Activated CD8-positive, alpha-beta T cell treated with anti-CD3 and anti-CD28 coated beads for 36 hours (primary cell): ENCODE measurements around the gene ASB16. TPM values are rescaled to one million over a fixed set of nuclear protein-coding genes. Genes with fewer than 3 reads are reported as not detected.
"Not testable (repeated sequence)": the region's sequence is repeated elsewhere in the genome, so short reads cannot be mapped to it uniquely, and the experiment has no call there.

Experiments
- ATAC-seq: fragments of 200-7000 bp; cut with Tn5 transposase; one replicate; pipeline ENCODE4 v1.10.0; 2021; ENCODE audit warnings: mild to moderate bottlenecking, moderate library complexity
- CTCF ChIA-PET: fragments of 350-600 bp; sonication (Branson Sonifier 250); formaldehyde crosslinking; loops from one replicate; lab custom pipeline; 2021; ENCODE audit warnings: antibody characterized with exemption; lab: Charles Lee
- POLR2A ChIA-PET: fragments of 350-600 bp; sonication (Branson Sonifier 250); formaldehyde crosslinking; loops from one replicate; lab custom pipeline; 2021; ENCODE audit warnings: antibody characterized with exemption; lab: Charles Lee
- DNase-seq: peaks from one replicate; pipeline ENCODE4 v3.0.0-alpha.2; 2020
- H3K27ac Mint-ChIP-seq: one replicate; pipeline ENCODE4 v1.8.0; 2021; ENCODE audit warnings: mild to moderate bottlenecking, mixed read lengths
- H3K27me3 Mint-ChIP-seq: one replicate; pipeline ENCODE4 v1.8.0; 2021; ENCODE audit warnings: mixed read lengths
- H3K36me3 Mint-ChIP-seq: one replicate; pipeline ENCODE4 v1.8.0; 2021; ENCODE audit warnings: low read depth, mixed read lengths
- H3K4me1 Mint-ChIP-seq: one replicate; pipeline ENCODE4 v1.8.0; 2021; ENCODE audit warnings: low read depth, mixed read lengths
- H3K4me3 Mint-ChIP-seq: one replicate; pipeline ENCODE4 v1.8.0; 2021; ENCODE audit warnings: mild to moderate bottlenecking, moderate library complexity, mixed read lengths
- H3K9me3 Mint-ChIP-seq: one replicate; pipeline ENCODE4 v1.8.0; 2021; ENCODE audit warnings: mixed read lengths
- CTCF ChIP-seq: fragments of 200-600 bp; IDR thresholded peaks from one replicate; pipeline ENCODE4 v1.8.0; 2022; ENCODE audit warnings: antibody characterized with exemption, mild to moderate bottlenecking
- intact Hi-C: fragments of 100-400 bp; cut with micrococcal nuclease; formaldehyde crosslinking; loops from one replicate; pipeline ENCODE4 v1.10.0; 2022
- total RNA-seq, 2 experiments: library from RNA; stranded (reverse); gene quantifications; one replicate each; pipeline ENCODE4 v1.2.3, GENCODE V29; 2021

Gene ASB16
- total RNA-seq, 2 experiments from 2014 or later, result 0.18 to 0.27 TPM

- intact Hi-C loops, result no loop called here
- Mint-ChIP-seq H3K4me1 (peaks cover 6% of the 10 kb centered on the region), H3K9me3 (no peaks in the 10 kb centered on the region), H3K36me3 (peaks cover 29% of the 10 kb centered on the region), H3K27me3 (no peaks in the 10 kb centered on the region), H3K27ac (no peak overlapping the region), H3K4me3 (no peak overlapping the region)
- no peak for DNase-seq
- ChIA-PET CTCF (interaction anchor here (0.8 to 2.0 kb wide), 2 partner anchors 23 to 205 kb away, joined by 3 to 4 read pairs; no protein-coding TSS in a partner anchor), POLR2A (interaction anchor here (0.6 to 1.1 kb wide), 5 partner anchors 14 to 235 kb away, joined by 3 to 4 read pairs (median 3); partner anchors contain the start of genes ASB16 and HDAC5)
- no peak for TF ChIP-seq CTCF
- ATAC-seq, result no peak
Observed at GRCh38 chr17:44144966-44145739, 25.4 kb upstream of the ASB16 start.

GRCh38 chr17:44146375-44147346 lies 23.8 kb upstream of the ASB16 start:
- H3K27ac Mint-ChIP-seq, result no peak overlapping the region

GRCh38 chr17:44147812-44148211 lies 22.7 kb upstream of the ASB16 start:
- Mint-ChIP-seq H3K4me3 (no peak overlapping the region), H3K36me3 (peaks cover 39% of the 10 kb centered on the region), H3K27ac (no peak overlapping the region), H3K27me3 (no peaks in the 10 kb centered on the region), H3K9me3 (no peaks in the 10 kb centered on the region), H3K4me1 (no peaks in the 10 kb centered on the region)
- CTCF ChIA-PET, result interaction anchor here (1.4 kb wide), 1 partner anchor 21 kb away, joined by 5 read pairs; no protein-coding TSS in a partner anchor
- POLR2A ChIA-PET, result no interaction called here
- DNase-seq, result no peak
- no peak for ATAC-seq
- TF ChIP-seq CTCF, result no peak
- intact Hi-C loops, result no loop called here

More at GRCh38 chr17:44146375-44147346, 23.8 kb upstream of the ASB16 start:
- Mint-ChIP-seq H3K4me1 (no peaks in the 10 kb centered on the region), H3K9me3 (no peaks in the 10 kb centered on the region), H3K4me3 (no peak overlapping the region), H3K36me3 (peaks cover 36% of the 10 kb centered on the region), H3K27me3 (no peaks in the 10 kb centered on the region)
- ATAC-seq (no peak), DNase-seq (no peak)
- intact Hi-C loops, result no loop called here
- ChIA-PET POLR2A (interaction anchor here (1.0 kb wide), 1 partner anchor 23 kb away, joined by 3 read pairs; the partner anchor contains the start of gene ASB16), CTCF (interaction anchor here (0.9 to 1.4 kb wide), 3 partner anchors 20 to 63 kb away, joined by 3 to 4 read pairs (median 4); partner anchors contain the start of gene TMUB2)
- no peak for TF ChIP-seq CTCF

GRCh38 chr17:44149066-44149465 lies 21.4 kb upstream of the ASB16 start:
- H3K27me3 Mint-ChIP-seq, H3K9me3 Mint-ChIP-seq, H3K4me1 Mint-ChIP-seq, H3K4me3 Mint-ChIP-seq, H3K27ac Mint-ChIP-seq, ATAC-seq, POLR2A ChIA-PET, DNase-seq, intact Hi-C loops: not testable (repeated sequence)
- H3K36me3 Mint-ChIP-seq, result peaks cover 40% of the 10 kb centered on the region
- CTCF ChIA-PET, result interaction anchor here (0.7 to 1.4 kb wide), 4 partner anchors 19 to 195 kb away, joined by 3 to 5 read pairs (median 4); partner anchors contain the start of genes GRN and HDAC5

GRCh38 chr17:44149750-44150329 lies 20.7 kb upstream of the ASB16 start:
- ATAC-seq, result no peak
- Mint-ChIP-seq H3K9me3 (no peaks in the 10 kb centered on the region), H3K36me3 (peaks cover 45% of the 10 kb centered on the region), H3K4me3 (no peak overlapping the region), H3K4me1 (no peaks in the 10 kb centered on the region), H3K27ac (no peak overlapping the region), H3K27me3 (no peaks in the 10 kb centered on the region)
- DNase-seq, result no peak
- ChIA-PET CTCF (interaction anchor here (0.7 to 2.5 kb wide), 9 partner anchors 18 to 206 kb away, joined by 3 to 15 read pairs (median 4); partner anchors contain the start of genes ASB16, GRN and HDAC5), POLR2A (interaction anchor here (0.8 kb wide), 1 partner anchor 7 kb away, joined by 4 read pairs; no protein-coding TSS in a partner anchor)
- no peak for TF ChIP-seq CTCF
- intact Hi-C loops, result no loop called here
